BLaER1 treated with 17β-estradiol and CSF1 and Interleukin-3, amounts not matched to agents 10 nM and 100 nM (cell line): Measurements from ENCODE around the gene SIVA1.

Source experiments
- H3K27ac ChIP-seq, 11 experiments: shearing (Covaris generic); formaldehyde crosslinking; 2 replicates each; pipeline ENCODE4 v1.8.1; 2022
- H3K27me3 ChIP-seq, 11 experiments: shearing (Covaris generic); formaldehyde crosslinking; 2 replicates each; pipeline ENCODE4 v1.8.1; 2022
- H3K36me3 ChIP-seq, 11 experiments: shearing (Covaris generic); formaldehyde crosslinking; 2 replicates each; pipeline ENCODE4 v1.8.1; 2022
- H3K4me1 ChIP-seq, 10 experiments: shearing (Covaris generic); formaldehyde crosslinking; 2 replicates each; pipeline ENCODE4 v1.8.1; 2022
- H3K4me2 ChIP-seq, 11 experiments: shearing (Covaris generic); formaldehyde crosslinking; 2 replicates each; pipeline ENCODE4 v1.8.1; 2022
- H3K4me3 ChIP-seq, 10 experiments: shearing (Covaris generic); formaldehyde crosslinking; 2 replicates each; pipeline ENCODE4 v1.8.1; 2022
- H3K9ac ChIP-seq, 11 experiments: shearing (Covaris generic); formaldehyde crosslinking; 2 replicates each; pipeline ENCODE4 v1.8.1; 2022
- H3K9me3 ChIP-seq, 11 experiments: shearing (Covaris generic); formaldehyde crosslinking; replicated peaks in 1 of 11; 2 replicates each; pipeline ENCODE4 v1.8.1; 2022
- H4K20me1 ChIP-seq, 11 experiments: shearing (Covaris generic); formaldehyde crosslinking; 2 replicates each; pipeline ENCODE4 v1.8.1; 2022
- Cebpa-rat ChIP-seq, 11 experiments: shearing (Covaris generic); IDR thresholded peaks; 2 replicates each; pipeline ENCODE4 v1.8.1; 2022

The SIVA1 gene

DNA sequence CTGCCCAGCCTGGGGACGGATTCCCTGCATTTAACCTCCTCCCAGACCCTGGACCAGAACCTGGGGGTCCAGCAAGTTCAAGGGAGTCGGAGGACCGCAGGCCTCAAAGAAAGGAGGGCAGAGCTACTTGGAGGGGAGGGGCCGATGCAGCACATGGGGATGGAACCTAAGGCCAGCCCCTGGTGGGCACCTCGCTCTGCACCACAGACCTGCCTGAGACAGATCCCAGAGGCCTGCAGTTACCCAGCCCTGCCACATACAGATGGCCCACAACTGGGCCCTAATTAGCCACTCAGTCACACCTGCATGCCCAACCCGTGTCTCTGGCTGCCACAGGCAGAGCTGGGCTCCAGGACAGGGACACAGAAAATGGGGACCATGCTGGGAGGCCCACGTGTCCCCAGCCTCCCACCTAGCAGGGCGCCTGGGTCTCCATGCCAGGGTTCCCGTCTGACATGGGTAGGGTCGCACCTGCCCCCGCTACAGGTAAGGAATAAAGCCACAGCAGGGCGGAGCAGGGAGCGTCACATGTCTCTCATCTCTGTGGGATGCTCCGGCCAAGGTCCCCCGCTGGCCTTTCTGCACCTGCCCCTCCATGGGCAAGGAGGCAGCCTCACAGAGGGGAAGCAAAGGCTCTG, 25.9 kb downstream of the SIVA1 start:
- Histone ChIP-seq H4K20me1 (peaks cover 62 to 100% (median 92%) of the 10 kb centered on the region in 11 experiments), H3K27me3 (no peaks in the 10 kb centered on the region), H3K4me1 (peaks cover 0 to 16% (median 8%) of the 10 kb centered on the region in 10 experiments; a peak in 15 of 20 replicates), H3K4me3 (no peak overlapping the region), H3K36me3 (peaks cover 42 to 95% (median 78%) of the 10 kb centered on the region in 11 experiments), H3K9me3 (no peaks in the 10 kb centered on the region), H3K4me2 (no peak overlapping the region), H3K27ac (no peak overlapping the region), H3K9ac (0 out of 22 replicates have a peak overlapping the region, but pooled peaks of 2 of the 11 experiments have one; percentile 1 to 7)
- no peak for TF ChIP-seq Cebpa-rat (IDR thresholded peaks at IDR 0.05)

DNA sequence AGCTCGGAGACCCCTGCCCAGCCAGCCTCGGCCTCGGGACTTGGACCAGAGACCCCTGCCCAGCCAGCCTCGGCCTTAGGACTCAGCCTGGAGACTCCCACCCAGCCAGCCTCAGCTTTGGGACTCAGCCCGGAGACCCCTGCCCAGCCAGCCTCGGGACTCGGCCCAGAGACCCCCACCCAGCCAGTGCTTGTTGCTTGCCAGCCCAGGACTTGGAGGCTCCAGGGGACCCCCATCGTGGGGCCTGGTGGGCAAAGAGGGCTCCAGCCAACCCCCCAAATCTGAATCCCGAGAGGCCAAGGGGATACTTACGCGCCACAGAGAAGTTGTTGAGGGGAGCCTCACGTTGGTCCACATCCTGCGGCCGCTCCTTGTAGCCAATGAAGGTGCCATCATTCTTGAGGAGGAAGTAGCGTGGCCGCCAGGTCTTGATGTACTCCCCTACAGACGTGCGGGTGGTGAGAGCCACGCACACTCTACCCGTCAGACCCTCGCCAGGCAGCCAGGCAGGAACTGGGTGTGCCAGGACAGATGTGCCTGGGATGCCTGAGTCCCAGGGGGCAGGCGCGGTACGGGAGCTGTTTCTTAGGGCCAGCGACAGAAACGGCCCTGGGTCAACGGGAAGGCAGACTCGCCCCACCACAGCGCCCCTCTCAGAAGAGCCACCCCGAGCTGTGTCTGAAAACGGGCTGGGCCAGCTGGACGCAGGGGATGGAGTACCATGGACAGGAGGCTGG, 27.0 kb downstream of the SIVA1 start:
- H3K27ac ChIP-seq = no peak overlapping the region
- no peak for TF ChIP-seq Cebpa-rat (IDR thresholded peaks at IDR 0.05)
- H3K36me3 ChIP-seq = peaks cover 32 to 95% (median 73%) of the 10 kb centered on the region in 11 experiments
- H3K4me2 ChIP-seq = no peak overlapping the region
- no peak overlapping the region for H3K9ac ChIP-seq
- no peaks in the 10 kb centered on the region for H3K27me3 ChIP-seq
- H3K4me3 ChIP-seq = no peak overlapping the region
- peaks cover 73 to 100% (median 94%) of the 10 kb centered on the region in 11 experiments for H4K20me1 ChIP-seq
- peaks cover 0 to 27% (median 20%) of the 10 kb centered on the region in 10 experiments; a peak in 16 of 20 replicates for H3K4me1 ChIP-seq
- H3K9me3 ChIP-seq = no peaks in the 10 kb centered on the region

DNA sequence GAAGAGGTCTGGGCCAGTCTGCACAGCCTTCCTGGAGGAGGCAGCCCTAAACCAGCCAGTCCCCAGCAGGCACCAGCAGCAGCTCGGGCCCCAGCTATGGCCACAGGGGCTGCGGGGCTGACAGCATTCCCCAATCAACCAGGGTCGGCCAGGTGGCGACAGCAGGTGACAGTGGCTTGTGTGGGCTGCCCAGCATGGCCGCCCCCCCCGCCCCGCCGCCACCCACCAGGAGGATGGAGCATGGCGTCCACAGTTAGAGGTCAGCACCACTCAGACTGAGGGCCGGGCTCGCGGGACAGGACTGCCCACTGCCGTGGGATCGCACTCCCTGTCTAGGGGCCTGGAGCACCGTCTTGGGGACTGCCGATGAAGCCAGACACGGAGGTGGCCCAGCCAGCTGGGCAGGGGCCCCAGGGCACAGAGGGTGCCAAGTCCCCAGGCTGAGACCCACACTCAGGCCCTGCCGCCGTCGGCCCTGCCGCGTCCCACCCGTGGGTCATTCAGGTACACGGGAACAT, 27.6 kb downstream of the SIVA1 start:
- no peak for TF ChIP-seq Cebpa-rat (IDR thresholded peaks at IDR 0.05)
- Histone ChIP-seq H3K9me3 (no peaks in the 10 kb centered on the region), H3K9ac (no peak overlapping the region), H3K4me2 (no peak overlapping the region), H4K20me1 (peaks cover 79 to 100% (median 95%) of the 10 kb centered on the region in 11 experiments), H3K36me3 (peaks cover 36 to 95% (median 69%) of the 10 kb centered on the region in 11 experiments), H3K27ac (no peak overlapping the region), H3K4me1 (peaks cover 2 to 33% (median 26%) of the 10 kb centered on the region in 10 experiments), H3K27me3 (no peaks in the 10 kb centered on the region), H3K4me3 (no peak overlapping the region)

DNA sequence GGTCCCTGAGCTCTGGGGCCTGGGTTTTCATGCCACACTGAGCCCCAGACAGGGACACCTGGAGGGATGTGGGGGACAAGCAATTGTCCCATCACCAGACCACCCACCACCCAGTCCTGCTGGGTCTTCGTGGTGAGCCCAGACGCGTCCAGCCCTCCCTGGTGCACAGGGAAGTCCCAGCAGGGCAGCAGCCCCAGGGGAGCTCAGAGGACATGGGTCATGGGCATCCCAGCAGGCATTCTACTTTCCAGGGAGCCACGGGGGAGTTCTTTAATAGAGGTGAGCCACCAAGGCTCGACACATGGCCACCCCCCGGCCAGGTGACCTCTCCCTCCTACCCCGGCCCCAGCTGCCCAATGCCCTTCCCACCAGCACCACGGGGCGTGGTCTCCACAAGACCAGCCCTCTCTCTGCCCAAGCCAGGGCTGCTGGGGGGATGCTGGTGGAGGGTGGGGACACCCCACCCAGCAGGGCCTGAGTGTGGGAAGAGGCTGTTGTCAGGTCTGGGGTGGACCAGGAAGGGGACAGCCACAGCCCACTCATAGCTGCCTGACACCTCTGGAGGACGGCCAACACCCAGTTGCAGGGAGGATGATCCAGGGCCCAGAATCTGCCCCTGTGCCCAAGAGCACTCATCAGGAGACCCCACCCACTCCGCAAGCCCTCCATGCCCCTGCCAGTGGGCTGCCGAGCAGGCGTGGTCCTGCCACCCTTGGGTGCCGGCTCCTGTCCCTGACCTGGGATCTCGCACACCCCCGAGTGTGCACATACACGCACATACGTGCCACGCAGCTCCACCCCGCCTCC, 28.5 kb downstream of the SIVA1 start:
- Histone ChIP-seq H3K36me3 (peaks cover 34 to 90% (median 64%) of the 10 kb centered on the region in 11 experiments), H4K20me1 (peaks cover 86 to 100% (median 96%) of the 10 kb centered on the region in 11 experiments)

DNA sequence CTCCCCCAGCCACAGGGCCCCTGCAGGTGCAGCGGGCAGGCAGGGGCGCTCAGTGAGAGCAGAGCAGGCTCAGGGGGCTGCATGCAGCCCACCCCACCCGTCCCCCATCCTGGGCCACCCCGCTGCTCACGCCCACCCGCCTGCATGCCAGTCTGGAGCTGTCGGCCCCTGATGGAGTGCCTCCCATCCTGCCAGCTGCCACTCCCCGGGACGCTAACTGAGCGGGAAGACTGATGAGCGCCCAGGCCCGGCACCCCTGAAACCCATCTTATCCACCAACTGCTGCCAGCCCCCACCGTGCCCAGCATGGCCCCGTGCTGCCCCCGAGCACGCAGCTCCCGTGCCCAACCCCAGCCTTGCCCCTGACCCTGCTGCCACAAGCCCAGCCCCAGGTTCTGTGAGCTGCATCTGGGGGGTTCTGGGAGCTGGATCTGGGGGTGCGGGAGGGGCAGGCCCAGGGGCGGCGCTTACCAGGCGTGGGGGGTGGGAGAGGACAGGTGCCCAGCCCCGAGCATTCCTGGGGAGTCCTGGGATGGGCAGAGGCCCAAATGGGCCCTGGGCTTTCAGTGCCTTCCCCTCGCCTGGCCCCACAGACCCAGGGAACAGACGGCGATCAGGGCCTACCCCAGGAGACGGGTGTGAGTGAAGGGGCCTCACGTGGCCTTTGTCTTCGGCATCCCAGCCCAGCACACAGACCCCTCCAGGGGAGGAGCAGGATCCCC, 29.3 kb downstream of the SIVA1 start:
- Histone ChIP-seq H4K20me1 (peaks cover 78 to 100% (median 96%) of the 10 kb centered on the region in 11 experiments), H3K9ac (peak overlapping the region in 7 of 11 experiments; percentile 15 to 59 (median 44); a peak in 10 of 22 replicates), H3K4me2 (peak overlapping the region in 4 of 11 experiments; percentile 4 to 58 (median 52); a peak in 6 of 22 replicates), H3K36me3 (peaks cover 32 to 90% (median 61%) of the 10 kb centered on the region in 11 experiments), H3K9me3 (no peaks in the 10 kb centered on the region), H3K4me3 (no peak overlapping the region), H3K27ac (peak overlapping the region in 4 of 11 experiments; percentile 7 to 45 (median 26); a peak in 2 of 22 replicates), H3K27me3 (no peaks in the 10 kb centered on the region), H3K4me1 (peaks cover 19 to 50% (median 43%) of the 10 kb centered on the region in 10 experiments)
- no peak for TF ChIP-seq Cebpa-rat (IDR thresholded peaks at IDR 0.05)

More for the DNA sequence above, 28.5 kb downstream of the SIVA1 start:
- no peak overlapping the region for H3K4me3 ChIP-seq
- H3K9me3 ChIP-seq = no peaks in the 10 kb centered on the region
- H3K4me2 ChIP-seq = no peak overlapping the region
- H3K27me3 ChIP-seq = no peaks in the 10 kb centered on the region
- peaks cover 11 to 42% (median 35%) of the 10 kb centered on the region in 10 experiments for H3K4me1 ChIP-seq
- H3K27ac ChIP-seq = no peak overlapping the region
- no peak for TF ChIP-seq Cebpa-rat (IDR thresholded peaks at IDR 0.05)
- no peak overlapping the region for H3K9ac ChIP-seq

DNA sequence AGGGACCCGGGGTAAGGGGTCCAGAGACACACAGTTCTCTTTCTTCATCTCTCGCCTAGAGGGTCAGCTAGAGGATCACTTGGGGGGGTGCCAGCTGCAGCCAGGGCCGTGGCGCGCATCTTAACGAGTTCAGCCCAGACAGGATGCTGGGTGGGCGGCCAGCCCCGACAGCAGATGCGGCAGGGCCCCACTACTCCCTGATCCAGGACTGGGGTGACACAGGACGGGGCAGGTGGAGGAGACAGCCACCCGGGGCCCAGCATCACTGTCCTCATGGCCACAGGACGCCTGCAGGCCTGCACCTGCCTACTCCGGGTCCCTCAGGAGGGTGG, 29.8 kb downstream of the SIVA1 start:
- H3K9me3 ChIP-seq = no peaks in the 10 kb centered on the region
- H3K4me2 ChIP-seq = peak overlapping the region in 5 of 11 experiments; percentile 4 to 58 (median 48); a peak in 6 of 22 replicates
- H3K36me3 ChIP-seq = peaks cover 33 to 90% (median 61%) of the 10 kb centered on the region in 11 experiments
- TF ChIP-seq Cebpa-rat (IDR thresholded peaks at IDR 0.05) = no peak
- H3K4me1 ChIP-seq = peaks cover 24 to 55% (median 48%) of the 10 kb centered on the region in 10 experiments
- no peak overlapping the region for H3K4me3 ChIP-seq
- peak overlapping the region in 7 of 11 experiments; percentile 15 to 59 (median 44); a peak in 12 of 22 replicates for H3K9ac ChIP-seq
- H3K27ac ChIP-seq = peak overlapping the region in 4 of 11 experiments; percentile 7 to 45 (median 26); a peak in 2 of 22 replicates
- peaks cover 73 to 100% (median 96%) of the 10 kb centered on the region in 11 experiments for H4K20me1 ChIP-seq
- H3K27me3 ChIP-seq = no peaks in the 10 kb centered on the region

DNA sequence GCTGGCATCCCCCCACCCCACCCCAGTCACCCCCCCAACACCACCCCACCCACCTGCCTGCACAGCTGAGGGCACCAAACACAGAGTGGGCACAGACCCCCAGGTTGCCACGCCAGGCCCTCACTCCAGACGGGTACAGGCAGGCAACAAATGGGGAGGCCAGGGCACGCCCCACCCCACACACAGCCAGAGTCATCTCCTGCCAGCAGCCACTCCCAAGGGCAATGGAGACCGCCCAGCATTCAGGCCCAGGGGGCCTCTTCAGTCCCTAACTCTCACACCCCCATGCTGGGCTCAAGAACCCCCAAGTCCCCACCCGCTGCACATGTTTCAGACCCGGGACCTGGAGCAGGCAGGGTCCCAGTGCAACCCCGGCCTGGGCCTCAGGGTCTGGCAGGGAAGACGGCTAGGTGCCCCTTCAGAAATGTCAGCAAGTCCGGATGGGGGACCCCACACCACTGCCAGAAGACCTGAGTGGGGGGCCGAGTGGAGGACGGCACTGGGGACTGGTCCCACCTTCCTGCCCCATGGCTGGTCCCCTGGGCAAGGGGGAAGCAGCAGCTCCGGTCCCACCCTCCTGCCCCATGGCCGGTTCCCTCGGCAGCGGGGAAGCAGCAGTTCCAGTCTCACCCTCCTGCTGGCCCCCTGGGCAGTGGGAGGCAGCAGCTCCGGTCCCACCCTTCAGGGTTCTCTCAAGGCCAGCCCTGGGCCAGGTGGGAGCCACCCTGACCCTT, 30.7 kb downstream of the SIVA1 start:
- peaks cover 64 to 100% (median 96%) of the 10 kb centered on the region in 11 experiments for H4K20me1 ChIP-seq
- H3K36me3 ChIP-seq = peaks cover 41 to 90% (median 65%) of the 10 kb centered on the region in 11 experiments

More for the DNA sequence above, 30.7 kb downstream of the SIVA1 start:
- Histone ChIP-seq H3K4me2 (peak overlapping the region in 8 of 11 experiments; percentile 18 to 89 (median 42); a peak in 17 of 22 replicates), H3K27me3 (no peaks in the 10 kb centered on the region), H3K4me3 (no peak overlapping the region), H3K27ac (peak overlapping the region in 6 of 11 experiments; percentile 10 to 63 (median 24); a peak in 4 of 22 replicates), H3K9me3 (no peaks in the 10 kb centered on the region), H3K9ac (peak overlapping the region in 10 of 11 experiments; percentile 17 to 51 (median 39); a peak in 14 of 22 replicates), H3K4me1 (peaks cover 33 to 64% (median 57%) of the 10 kb centered on the region in 10 experiments)
- no peak for TF ChIP-seq Cebpa-rat (IDR thresholded peaks at IDR 0.05)
